ENCODE measurements around the gene CANX. TPM values are rescaled to one million over a fixed set of nuclear protein-coding genes. Genes with fewer than 3 reads are reported as not detected.

The CANX gene
- total and polyA plus RNA-seq, 2 of the 13 experiments (the other 11 are each of a cell fraction or from before 2014, with no cell fraction given): 477 to 680 TPM

DNA sequence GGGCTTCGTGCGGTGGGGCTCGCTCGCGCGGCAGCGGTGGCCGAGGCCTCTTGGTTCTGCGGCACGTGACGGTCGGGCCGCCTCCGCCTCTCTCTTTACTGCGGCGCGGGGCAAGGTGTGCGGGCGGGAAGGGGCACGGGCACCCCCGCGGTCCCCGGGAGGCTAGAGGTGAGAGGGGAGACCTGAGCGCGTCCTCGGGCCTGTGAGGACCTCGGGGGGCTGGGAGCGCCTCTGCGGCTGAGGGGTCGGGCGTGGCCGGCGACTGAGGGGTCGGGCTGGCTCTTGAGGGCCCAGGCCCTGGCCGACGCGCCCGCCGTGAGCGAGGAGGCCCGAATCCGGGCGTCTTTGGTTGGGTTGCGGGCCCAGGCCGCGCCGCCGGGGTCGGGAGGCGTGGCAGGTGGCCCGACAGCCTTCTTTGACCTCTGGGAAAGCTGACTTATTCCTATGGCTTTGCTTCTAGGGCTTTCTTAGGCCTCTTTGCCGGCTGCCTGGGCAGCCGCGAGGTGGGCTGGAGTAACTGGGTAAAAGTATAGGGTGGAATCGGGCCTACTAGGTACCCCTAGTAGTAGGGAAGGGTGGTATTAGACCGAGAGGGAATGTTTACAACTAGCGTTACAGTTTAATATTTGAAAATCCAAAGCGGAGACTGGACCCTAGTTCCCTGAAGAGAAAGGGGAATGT, at the start of gene CANX (continued):
- TF ChIP-seq, protein P1, sequence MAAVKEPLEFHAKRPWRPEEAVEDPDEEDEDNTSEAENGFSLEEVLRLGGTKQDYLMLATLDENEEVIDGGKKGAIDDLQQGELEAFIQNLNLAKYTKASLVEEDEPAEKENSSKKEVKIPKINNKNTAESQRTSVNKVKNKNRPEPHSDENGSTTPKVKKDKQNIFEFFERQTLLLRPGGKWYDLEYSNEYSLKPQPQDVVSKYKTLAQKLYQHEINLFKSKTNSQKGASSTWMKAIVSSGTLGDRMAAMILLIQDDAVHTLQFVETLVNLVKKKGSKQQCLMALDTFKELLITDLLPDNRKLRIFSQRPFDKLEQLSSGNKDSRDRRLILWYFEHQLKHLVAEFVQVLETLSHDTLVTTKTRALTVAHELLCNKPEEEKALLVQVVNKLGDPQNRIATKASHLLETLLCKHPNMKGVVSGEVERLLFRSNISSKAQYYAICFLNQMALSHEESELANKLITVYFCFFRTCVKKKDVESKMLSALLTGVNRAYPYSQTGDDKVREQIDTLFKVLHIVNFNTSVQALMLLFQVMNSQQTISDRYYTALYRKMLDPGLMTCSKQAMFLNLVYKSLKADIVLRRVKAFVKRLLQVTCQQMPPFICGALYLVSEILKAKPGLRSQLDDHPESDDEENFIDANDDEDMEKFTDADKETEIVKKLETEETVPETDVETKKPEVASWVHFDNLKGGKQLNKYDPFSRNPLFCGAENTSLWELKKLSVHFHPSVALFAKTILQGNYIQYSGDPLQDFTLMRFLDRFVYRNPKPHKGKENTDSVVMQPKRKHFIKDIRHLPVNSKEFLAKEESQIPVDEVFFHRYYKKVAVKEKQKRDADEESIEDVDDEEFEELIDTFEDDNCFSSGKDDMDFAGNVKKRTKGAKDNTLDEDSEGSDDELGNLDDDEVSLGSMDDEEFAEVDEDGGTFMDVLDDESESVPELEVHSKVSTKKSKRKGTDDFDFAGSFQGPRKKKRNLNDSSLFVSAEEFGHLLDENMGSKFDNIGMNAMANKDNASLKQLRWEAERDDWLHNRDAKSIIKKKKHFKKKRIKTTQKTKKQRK (IDR thresholded peaks at IDR 0.05; ENCODE audit: low read length): no peak
- TF ChIP-seq MEF2D (CRISPR knock-in tag; IDR thresholded peaks at IDR 0.05): no peak
- TF ChIP-seq SALL2 (CRISPR knock-in tag; IDR thresholded peaks at IDR 0.05): no peak
- no peak for TF ChIP-seq FOXK2 (IDR thresholded peaks at IDR 0.05)
- TF ChIP-seq, protein P2, sequence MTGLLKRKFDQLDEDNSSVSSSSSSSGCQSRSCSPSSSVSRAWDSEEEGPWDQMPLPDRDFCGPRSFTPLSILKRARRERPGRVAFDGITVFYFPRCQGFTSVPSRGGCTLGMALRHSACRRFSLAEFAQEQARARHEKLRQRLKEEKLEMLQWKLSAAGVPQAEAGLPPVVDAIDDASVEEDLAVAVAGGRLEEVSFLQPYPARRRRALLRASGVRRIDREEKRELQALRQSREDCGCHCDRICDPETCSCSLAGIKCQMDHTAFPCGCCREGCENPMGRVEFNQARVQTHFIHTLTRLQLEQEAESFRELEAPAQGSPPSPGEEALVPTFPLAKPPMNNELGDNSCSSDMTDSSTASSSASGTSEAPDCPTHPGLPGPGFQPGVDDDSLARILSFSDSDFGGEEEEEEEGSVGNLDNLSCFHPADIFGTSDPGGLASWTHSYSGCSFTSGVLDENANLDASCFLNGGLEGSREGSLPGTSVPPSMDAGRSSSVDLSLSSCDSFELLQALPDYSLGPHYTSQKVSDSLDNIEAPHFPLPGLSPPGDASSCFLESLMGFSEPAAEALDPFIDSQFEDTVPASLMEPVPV (CRISPR knock-in tag; IDR thresholded peaks at IDR 0.05): peak; percentile 92
- TF ChIP-seq, protein P3, sequence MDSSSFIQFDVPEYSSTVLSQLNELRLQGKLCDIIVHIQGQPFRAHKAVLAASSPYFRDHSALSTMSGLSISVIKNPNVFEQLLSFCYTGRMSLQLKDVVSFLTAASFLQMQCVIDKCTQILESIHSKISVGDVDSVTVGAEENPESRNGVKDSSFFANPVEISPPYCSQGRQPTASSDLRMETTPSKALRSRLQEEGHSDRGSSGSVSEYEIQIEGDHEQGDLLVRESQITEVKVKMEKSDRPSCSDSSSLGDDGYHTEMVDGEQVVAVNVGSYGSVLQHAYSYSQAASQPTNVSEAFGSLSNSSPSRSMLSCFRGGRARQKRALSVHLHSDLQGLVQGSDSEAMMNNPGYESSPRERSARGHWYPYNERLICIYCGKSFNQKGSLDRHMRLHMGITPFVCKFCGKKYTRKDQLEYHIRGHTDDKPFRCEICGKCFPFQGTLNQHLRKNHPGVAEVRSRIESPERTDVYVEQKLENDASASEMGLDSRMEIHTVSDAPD (CRISPR knock-in tag; IDR thresholded peaks at IDR 0.05): no peak
- peak; percentile 79; the same call in 1 of the 2 replicates for TF ChIP-seq BORCS8-MEF2B (CRISPR knock-in tag; IDR thresholded peaks at IDR 0.05)
- TF ChIP-seq, protein P4, sequence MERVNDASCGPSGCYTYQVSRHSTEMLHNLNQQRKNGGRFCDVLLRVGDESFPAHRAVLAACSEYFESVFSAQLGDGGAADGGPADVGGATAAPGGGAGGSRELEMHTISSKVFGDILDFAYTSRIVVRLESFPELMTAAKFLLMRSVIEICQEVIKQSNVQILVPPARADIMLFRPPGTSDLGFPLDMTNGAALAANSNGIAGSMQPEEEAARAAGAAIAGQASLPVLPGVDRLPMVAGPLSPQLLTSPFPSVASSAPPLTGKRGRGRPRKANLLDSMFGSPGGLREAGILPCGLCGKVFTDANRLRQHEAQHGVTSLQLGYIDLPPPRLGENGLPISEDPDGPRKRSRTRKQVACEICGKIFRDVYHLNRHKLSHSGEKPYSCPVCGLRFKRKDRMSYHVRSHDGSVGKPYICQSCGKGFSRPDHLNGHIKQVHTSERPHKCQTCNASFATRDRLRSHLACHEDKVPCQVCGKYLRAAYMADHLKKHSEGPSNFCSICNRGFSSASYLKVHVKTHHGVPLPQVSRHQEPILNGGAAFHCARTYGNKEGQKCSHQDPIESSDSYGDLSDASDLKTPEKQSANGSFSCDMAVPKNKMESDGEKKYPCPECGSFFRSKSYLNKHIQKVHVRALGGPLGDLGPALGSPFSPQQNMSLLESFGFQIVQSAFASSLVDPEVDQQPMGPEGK (CRISPR knock-in tag; IDR thresholded peaks at IDR 0.05): peak; percentile 10; the same call in 1 of the 2 replicates
- TF ChIP-seq MAZ (IDR thresholded peaks at IDR 0.05; ENCODE audit: borderline replicate concordance, low read depth, low read length): no peak
- 0 out of 2 replicates have a peak, but pooled peaks have one; percentile 8 for TF ChIP-seq MAZ (CRISPR knock-in tag; IDR thresholded peaks at IDR 0.05; ENCODE audit: low read depth)
- TF ChIP-seq SOX6 (IDR thresholded peaks at IDR 0.05): no peak
- peak; percentile 18 for TF ChIP-seq SOX6 (CRISPR knock-in tag; IDR thresholded peaks at IDR 0.05)
- TF ChIP-seq SUZ12 (IDR thresholded peaks at IDR 0.05; ENCODE audit: low read depth, low read length): no peak
- TF ChIP-seq, protein P5, sequence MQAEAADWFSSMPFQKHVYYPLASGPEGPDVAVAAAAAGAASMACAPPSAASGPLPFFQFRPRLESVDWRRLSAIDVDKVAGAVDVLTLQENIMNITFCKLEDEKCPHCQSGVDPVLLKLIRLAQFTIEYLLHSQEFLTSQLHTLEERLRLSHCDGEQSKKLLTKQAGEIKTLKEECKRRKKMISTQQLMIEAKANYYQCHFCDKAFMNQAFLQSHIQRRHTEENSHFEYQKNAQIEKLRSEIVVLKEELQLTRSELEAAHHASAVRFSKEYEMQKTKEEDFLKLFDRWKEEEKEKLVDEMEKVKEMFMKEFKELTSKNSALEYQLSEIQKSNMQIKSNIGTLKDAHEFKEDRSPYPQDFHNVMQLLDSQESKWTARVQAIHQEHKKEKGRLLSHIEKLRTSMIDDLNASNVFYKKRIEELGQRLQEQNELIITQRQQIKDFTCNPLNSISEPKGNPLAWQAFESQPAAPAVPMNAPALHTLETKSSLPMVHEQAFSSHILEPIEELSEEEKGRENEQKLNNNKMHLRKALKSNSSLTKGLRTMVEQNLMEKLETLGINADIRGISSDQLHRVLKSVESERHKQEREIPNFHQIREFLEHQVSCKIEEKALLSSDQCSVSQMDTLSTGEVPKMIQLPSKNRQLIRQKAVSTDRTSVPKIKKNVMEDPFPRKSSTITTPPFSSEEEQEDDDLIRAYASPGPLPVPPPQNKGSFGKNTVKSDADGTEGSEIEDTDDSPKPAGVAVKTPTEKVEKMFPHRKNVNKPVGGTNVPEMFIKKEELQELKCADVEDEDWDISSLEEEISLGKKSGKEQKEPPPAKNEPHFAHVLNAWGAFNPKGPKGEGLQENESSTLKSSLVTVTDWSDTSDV (CRISPR knock-in tag; IDR thresholded peaks at IDR 0.05): 0 out of 2 replicates have a peak, but pooled peaks have one; percentile 65
- TF ChIP-seq CBX2 (IDR thresholded peaks at IDR 0.05; ENCODE audit: low read depth, low read length): no peak
- no peak for TF ChIP-seq CBX2 (CRISPR knock-in tag; IDR thresholded peaks at IDR 0.05; ENCODE audit: low read depth)
- peak; percentile 79; the same call in 1 of the 2 replicates for TF ChIP-seq MXD4 (CRISPR knock-in tag; IDR thresholded peaks at IDR 0.05)

Data from HepG2 (cell line).